Stimulated activated CD4-positive, alpha-beta T cell treated with anti-CD3 and anti-CD28 coated beads, Interleukin-15, amount 100 ng/mL, for 48 hours (primary cell): Measurements from ENCODE around the gene ASIC1.

ENCODE experiments used
- DNase-seq, 2 donors: peaks; one replicate each; pipeline ENCODE4 v3.0.0-alpha.2; 2020; ENCODE audit warnings: low read depth in 2 of 2

Gene ASIC1

GRCh38 chr12:50107416-50108268 is 50.2 kb downstream of the ASIC1 start:
- no peak for DNase-seq

- DNase-seq, result no peak
Observed at GRCh38 chr12:50109319-50109718, 51.9 kb downstream of the ASIC1 start.

- DNase-seq, result no peak
Observed at GRCh38 chr12:50110127-50110761, 52.8 kb downstream of the ASIC1 start.

- no peak for DNase-seq
Observed at GRCh38 chr12:50110762-50111351, 53.5 kb downstream of the ASIC1 start.

DNA sequence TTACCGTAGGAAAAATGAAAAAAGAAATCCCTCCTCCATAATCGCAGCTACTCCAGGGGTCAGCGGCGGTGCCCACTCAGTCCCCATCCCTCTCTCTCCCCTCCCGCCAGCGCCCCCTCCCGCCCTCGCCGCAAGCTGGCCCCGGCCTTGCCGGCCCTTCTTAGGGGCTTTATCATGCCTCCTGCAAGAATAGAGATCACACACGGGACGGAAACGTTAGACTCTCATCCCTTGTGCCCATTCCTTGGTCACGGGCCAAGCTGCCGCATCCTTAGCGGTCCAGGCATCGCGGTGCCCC is 53.9 kb downstream of the ASIC1 start:
- no peak for DNase-seq

DNA sequence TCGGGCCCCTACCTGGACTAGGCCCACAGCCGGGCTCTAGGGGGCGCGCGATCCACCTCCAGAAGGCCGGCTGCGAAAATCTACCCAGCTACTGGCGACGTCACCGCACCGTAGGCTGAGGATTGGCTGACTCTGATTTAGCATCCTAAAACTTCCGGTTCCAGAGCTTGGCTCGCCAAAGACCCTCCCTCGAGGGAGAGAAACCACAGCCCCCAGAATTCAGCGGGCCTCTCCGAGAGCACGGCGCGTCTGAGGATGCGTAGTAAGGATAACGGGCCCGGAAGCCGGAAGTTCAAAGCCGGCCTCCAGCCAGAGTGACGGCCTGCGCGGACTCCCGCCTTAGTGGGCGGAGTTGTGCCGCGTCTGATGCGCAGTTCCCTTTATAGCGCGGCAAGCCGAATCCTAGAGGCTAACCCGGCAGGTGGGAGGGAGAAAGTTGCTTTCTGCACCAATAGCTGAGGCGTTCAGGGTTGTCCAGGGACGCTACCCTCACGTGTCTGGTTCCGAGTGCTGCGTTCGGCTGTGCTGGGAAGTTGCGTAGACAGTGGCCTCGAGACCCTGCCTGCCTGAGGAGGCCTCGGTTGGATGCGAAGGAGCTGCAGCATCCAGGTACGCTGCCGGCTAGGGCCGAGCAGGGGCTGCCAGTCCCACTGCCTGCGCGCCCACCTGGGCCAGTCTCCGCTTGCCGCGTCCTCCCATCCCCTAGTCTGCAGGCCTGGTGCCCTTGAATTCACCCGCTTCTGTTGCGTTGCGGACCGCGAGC is 54.5 kb downstream of the ASIC1 start, which contains the start of gene COX14:
Gene COX14 (plus strand): TSS at position 544 of the 763 bp plus-strand sequence. CDS start 7,808 bp downstream, outside the sequence.
- peak; percentile 97 to 98 for DNase-seq

GRCh38 chr12:50112456-50113218 is 55.2 kb downstream of the ASIC1 start:
- no peak for DNase-seq

DNA sequence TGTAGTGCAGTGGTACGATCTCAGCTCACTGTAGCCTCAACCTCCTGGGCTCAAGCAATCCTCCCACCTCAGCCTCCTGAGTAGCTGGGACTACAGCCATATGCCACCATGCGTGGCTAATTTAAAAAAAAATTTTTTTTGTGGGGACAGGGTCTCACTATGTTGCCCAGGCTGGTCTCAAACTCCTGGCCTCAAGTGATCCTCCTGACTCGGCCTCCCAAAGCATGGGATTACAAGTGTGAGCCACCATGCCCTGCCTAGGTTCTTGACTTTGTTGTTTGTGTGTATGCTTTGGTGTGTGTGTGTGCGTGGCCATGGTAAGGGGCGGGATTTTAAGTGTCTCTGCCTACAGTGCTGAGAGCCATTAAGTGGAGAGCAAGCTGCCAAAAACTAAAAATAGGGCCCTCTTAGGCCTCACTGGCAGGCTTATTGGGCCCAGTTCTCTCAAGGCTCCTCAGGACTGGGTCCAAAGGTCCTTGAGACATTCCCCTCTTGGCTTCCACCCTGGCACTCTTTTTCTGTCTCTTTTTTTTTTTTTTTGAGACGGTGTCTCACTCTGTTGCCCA is 59.7 kb downstream of the ASIC1 start:
- DNase-seq, result no peak

DNA sequence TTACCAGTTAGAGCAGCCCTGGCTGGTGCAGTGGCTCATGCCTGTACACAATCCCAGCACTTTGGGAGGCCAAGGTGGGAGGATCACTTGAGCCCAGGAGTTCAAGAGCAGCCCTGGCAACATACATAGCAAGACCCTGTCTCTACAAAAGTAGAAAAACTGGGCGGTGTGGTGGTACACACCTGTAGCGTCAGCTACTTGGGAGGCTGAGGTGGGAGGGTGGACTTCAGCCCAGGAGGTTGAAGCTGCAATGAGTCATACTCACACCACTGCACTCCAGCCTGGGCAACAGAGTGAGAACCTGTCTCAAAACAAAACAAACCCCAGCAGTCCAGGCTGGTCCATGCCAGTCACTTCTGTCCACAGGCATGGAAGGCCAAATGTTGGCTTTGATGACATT is 62.0 kb downstream of the ASIC1 start:
- no peak for DNase-seq

DNA sequence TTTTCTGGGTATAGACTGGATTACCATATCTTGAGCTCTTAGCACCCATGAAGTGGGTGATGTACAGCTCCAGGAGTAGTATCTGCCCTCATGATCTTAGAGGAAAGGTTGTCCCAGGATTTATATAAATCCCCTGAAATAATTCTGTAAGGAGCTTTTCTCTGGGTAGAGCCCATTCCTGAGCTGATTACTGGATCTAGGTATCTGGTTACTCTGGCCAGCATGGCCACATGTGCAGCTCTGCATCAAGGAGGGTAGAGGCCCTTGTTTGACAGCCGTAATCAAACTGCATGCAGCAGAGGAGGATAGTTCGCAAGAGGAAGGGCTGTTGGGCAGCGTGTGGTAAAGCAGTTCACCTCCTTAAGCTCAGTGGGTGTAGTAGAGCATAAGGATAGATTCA is 63.1 kb downstream of the ASIC1 start:
- DNase-seq, result no peak

DNA sequence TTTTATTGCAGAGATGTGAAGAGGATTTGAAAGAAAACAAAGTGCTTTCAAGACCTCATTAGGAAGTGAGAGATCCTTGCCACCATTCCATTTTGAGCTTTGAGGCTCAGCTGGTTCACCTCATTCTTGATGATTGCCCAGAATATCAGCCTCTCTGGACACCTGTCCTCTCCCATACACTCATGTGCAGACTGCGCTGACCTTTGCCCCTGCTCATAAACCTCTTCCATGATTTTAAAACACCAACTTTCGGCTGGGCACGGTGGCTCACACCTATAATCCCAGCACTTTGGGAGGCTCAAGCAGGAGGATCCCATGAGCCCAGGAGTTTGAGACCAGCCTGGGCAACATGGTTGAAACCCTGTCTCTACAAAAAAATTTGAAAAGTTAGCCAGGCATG is 63.6 kb downstream of the ASIC1 start:
- DNase-seq, result no peak

DNA sequence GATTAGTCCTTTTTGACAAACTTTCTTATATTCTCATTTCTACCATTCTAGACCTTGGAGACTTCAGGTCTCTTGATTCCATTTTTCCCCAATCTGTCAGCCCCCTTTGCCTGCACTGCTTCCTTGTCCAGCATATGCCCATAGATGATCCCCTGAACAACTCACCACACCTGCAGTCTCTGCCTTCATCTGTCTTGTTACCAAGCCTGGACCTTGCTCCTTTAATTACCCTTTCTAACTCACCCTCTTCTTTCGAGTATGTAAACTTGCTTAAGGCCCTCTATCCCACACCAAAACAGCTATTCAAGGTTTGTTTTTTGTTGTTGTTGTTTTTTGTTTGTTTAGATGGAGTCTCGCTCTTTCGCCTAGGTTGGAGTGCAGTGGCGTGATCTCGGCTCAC is 64.2 kb downstream of the ASIC1 start:
- no peak for DNase-seq

DNA sequence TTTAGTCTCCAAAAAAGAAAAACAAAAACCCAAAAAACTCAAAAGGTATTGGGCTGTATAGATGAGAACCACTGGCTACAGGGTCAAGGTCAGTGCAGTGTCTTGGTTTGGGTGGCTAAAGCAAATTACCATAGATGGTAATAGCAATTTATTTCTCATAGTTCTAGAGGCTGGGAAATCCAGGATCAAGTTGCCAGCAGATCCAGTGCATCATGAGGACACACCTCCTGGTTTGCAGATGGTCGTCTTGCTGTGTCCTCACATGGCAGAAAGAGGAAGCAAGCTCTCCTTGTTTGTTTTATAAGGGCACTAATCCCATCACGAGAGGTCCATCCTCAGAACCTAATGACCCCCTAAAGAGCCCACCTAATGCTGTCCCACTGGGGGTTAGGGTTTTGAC is 65.8 kb downstream of the ASIC1 start:
- DNase-seq, result no peak

GRCh38 chr12:50127546-50127945 is 70.2 kb downstream of the ASIC1 start:
- DNase-seq, result no peak

- DNase-seq, result no peak
Observed at GRCh38 chr12:50129290-50129689, 71.9 kb downstream of the ASIC1 start.

- DNase-seq, result no peak
Observed at GRCh38 chr12:50132505-50133135, 75.2 kb downstream of the ASIC1 start.
